Common myeloid progenitor, CD34-positive (primary cell): ENCODE results near the gene CIB4.
A peak's percentile ranks its signal among the peaks of the same experiment; 100 is the strongest.

Source experiments
- CTCF ChIA-PET: fragments of 350-600 bp; sonication (Branson Sonifier 250); formaldehyde crosslinking; loops from one replicate; lab custom pipeline; 2021; ENCODE audit warnings: antibody characterized with exemption; lab: Charles Lee
- POLR2A ChIA-PET: fragments of 350-600 bp; sonication (Branson Sonifier 250); formaldehyde crosslinking; loops from one replicate; lab custom pipeline; 2021; ENCODE audit warnings: antibody characterized with exemption; lab: Charles Lee
- DNase-seq, 3 donors: peaks; one replicate each; pipeline versions ENCODE4 v3.0.0 to v3.0.0-alpha.2; 2013
- H3K27ac ChIP-seq, 2 experiments: 1 replicate in 1 of 2; 2 replicates in 1 of 2; pipeline ENCODE4 v1.7.0; 2013; ENCODE audit warnings: inconsistent platforms in 2 of 2, low read length in 2 of 2, mild to moderate bottlenecking in 2 of 2, low read depth in 1 of 2, moderate library complexity in 1 of 2; ENCODE audit not compliant: severe bottlenecking in 2 of 2, insufficient read depth in 1 of 2, poor library complexity in 1 of 2
- H3K27me3 ChIP-seq, 5 experiments: replicated peaks in 2 of 5; 1 replicate in 3 of 5; 2 replicates in 2 of 5; pipeline versions ENCODE4 v1.6.1 to v1.7.0; 2013; ENCODE audit warnings: low read length in 4 of 5, mild to moderate bottlenecking in 2 of 5, moderate library complexity in 2 of 5, inconsistent platforms in 1 of 5; ENCODE audit not compliant: insufficient read depth in 5 of 5, control insufficient read depth in 4 of 5
- H3K36me3 ChIP-seq, 4 experiments: 1 replicate in 2 of 4; 2 replicates in 2 of 4; pipeline versions ENCODE4 v1.6.1 to v1.7.0; 2013; ENCODE audit warnings: low read length in 3 of 4, control low read depth in 1 of 4, mild to moderate bottlenecking in 1 of 4; ENCODE audit not compliant: control insufficient read depth in 4 of 4, insufficient read depth in 4 of 4
- H3K4me1 ChIP-seq, 4 experiments: 1 replicate in 3 of 4; 2 replicates in 1 of 4; pipeline versions ENCODE4 v1.6.1 to v1.7.1; 2013; ENCODE audit warnings: low read length in 3 of 4, mild to moderate bottlenecking in 3 of 4, control low read depth in 1 of 4, inconsistent platforms in 1 of 4, moderate library complexity in 1 of 4; ENCODE audit not compliant: control insufficient read depth in 4 of 4, insufficient read depth in 4 of 4; ENCODE audit errors: control extremely low read depth in 1 of 4
- H3K4me3 ChIP-seq, 7 experiments: 1 replicate in 4 of 7; 2 replicates in 3 of 7; pipeline versions ENCODE4 v1.5.1 to v1.7.0; 2013; ENCODE audit warnings: mild to moderate bottlenecking in 7 of 7, low read length in 6 of 7, moderate library complexity in 6 of 7, inconsistent platforms in 2 of 7, low read depth in 2 of 7, control low read depth in 1 of 7; ENCODE audit not compliant: insufficient read depth in 4 of 7, control insufficient read depth in 1 of 7; ENCODE audit errors: extremely low read depth in 1 of 7
- H3K9me3 ChIP-seq, 5 experiments: 1 replicate in 4 of 5; 2 replicates in 1 of 5; pipeline versions ENCODE4 v1.6.1 to v1.7.1; 2013; ENCODE audit warnings: low read length in 4 of 5, mild to moderate bottlenecking in 2 of 5, inconsistent platforms in 1 of 5, low read depth in 1 of 5, moderate library complexity in 1 of 5; ENCODE audit not compliant: control insufficient read depth in 4 of 5, insufficient read depth in 2 of 5; ENCODE audit errors: control extremely low read depth in 1 of 5
- WGBS: methylation state at CpG from one replicate; pipeline ENCODE4 v1.1.5; 2013; ENCODE audit not compliant: insufficient coverage; 5-methylcytosine and 5-hydroxymethylcytosine counted together

CIB4 gene

GRCh38 chr2:26608557-26608956 lies 32.6 kb downstream of the CIB4 start:
- CTCF ChIA-PET: interaction anchor here (7.1 kb wide), 1 partner anchor 138 kb away, joined by 82 read pairs; no protein-coding TSS in a partner anchor
- H3K27me3 ChIP-seq: peaks cover 0 to 22% (median 2%) of the 10 kb centered on the region in 5 experiments
- no peaks in the 10 kb centered on the region for H3K9me3 ChIP-seq
- no peak overlapping the region for H3K27ac ChIP-seq
- POLR2A ChIA-PET: no interaction called here
- no peaks in the 10 kb centered on the region for H3K36me3 ChIP-seq
- H3K4me1 ChIP-seq: peaks cover 0 to 2% (median 0%) of the 10 kb centered on the region in 4 experiments
- no peak overlapping the region for H3K4me3 ChIP-seq
- WGBS: 66% methylated on average over 5 of the region's 8 CpGs
- DNase-seq: peak in 1 of 3 donors; percentile 18

GRCh38 chr2:26607698-26608097 lies 33.5 kb downstream of the CIB4 start:
- ChIA-PET POLR2A (no interaction called here), CTCF (interaction anchor here (1.7 to 7.1 kb wide), 7 partner anchors 8 to 139 kb away, joined by 4 to 82 read pairs (median 10); no protein-coding TSS in a partner anchor)
- 91% methylated on average over 8 of the region's 8 CpGs for WGBS
- Histone ChIP-seq H3K4me3 (no peak overlapping the region), H3K27ac (no peak overlapping the region), H3K36me3 (no peaks in the 10 kb centered on the region), H3K27me3 (peaks cover 0 to 22% (median 2%) of the 10 kb centered on the region in 5 experiments), H3K4me1 (peaks cover 0 to 2% (median 0%) of the 10 kb centered on the region in 4 experiments), H3K9me3 (no peaks in the 10 kb centered on the region)
- DNase-seq: no peak

DNA sequence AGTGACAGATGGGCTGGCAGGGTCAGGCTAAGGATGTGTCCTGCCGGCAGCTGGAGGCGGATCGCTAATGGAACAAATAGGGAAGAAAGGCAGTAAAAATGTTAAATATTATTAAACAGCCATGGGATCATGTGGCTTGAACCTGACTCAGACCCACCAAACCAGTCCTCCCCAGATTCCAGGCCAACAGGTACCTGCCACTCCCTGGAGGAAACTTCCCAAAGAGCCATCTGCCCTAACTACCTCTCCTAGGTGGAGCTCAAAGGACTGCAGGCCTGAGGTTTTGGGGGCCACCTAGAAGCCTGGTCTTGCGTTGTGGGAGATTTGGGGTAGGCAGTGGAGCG lies 34.3 kb downstream of the CIB4 start:
- H3K9me3 ChIP-seq: no peaks in the 10 kb centered on the region
- DNase-seq: no peak
- ChIA-PET POLR2A (no interaction called here), CTCF (interaction anchor here (0.8 to 7.1 kb wide), 12 partner anchors 9 to 140 kb away, joined by 3 to 82 read pairs (median 8); no protein-coding TSS in a partner anchor)
- no peak overlapping the region for H3K4me3 ChIP-seq
- no CpG with 5 or more reads among the region's 5 CpGs for whole genome bisulfite sequencing
- H3K27me3 ChIP-seq: peaks cover 0 to 22% (median 2%) of the 10 kb centered on the region in 5 experiments
- H3K36me3 ChIP-seq: no peaks in the 10 kb centered on the region
- H3K27ac ChIP-seq: no peak overlapping the region
- H3K4me1 ChIP-seq: peaks cover 0 to 2% (median 0%) of the 10 kb centered on the region in 4 experiments

- Histone ChIP-seq H3K4me1 (peaks cover 0 to 2% (median 0%) of the 10 kb centered on the region in 4 experiments), H3K27ac (no peak overlapping the region), H3K4me3 (no peak overlapping the region), H3K27me3 (peaks cover 0 to 22% (median 2%) of the 10 kb centered on the region in 5 experiments), H3K9me3 (no peaks in the 10 kb centered on the region), H3K36me3 (no peaks in the 10 kb centered on the region)
- CTCF ChIA-PET: interaction anchor here (0.8 to 7.1 kb wide), 17 partner anchors 9 to 146 kb away, joined by 3 to 82 read pairs (median 6); no protein-coding TSS in a partner anchor
- WGBS: 86% methylated on average over 15 of the region's 18 CpGs
- DNase-seq: no peak
- POLR2A ChIA-PET: no interaction called here
Measured at GRCh38 chr2:26605999-26606846, 34.9 kb downstream of the CIB4 start.

GRCh38 chr2:26605195-26605998 lies 35.8 kb downstream of the CIB4 start:
- Histone ChIP-seq H3K9me3 (no peaks in the 10 kb centered on the region), H3K27me3 (peaks cover 0 to 23% (median 2%) of the 10 kb centered on the region in 5 experiments), H3K4me1 (peaks cover 0 to 2% (median 0%) of the 10 kb centered on the region in 4 experiments), H3K4me3 (no peak overlapping the region), H3K27ac (no peak overlapping the region), H3K36me3 (no peaks in the 10 kb centered on the region)
- ChIA-PET CTCF (interaction anchor here (0.9 to 7.1 kb wide), 19 partner anchors 8 to 147 kb away, joined by 3 to 82 read pairs (median 6); no protein-coding TSS in a partner anchor), POLR2A (no interaction called here)
- peak; percentile 40 to 63 (median 52) for DNase-seq
- WGBS: 36% methylated on average over 5 of the region's 13 CpGs

DNA sequence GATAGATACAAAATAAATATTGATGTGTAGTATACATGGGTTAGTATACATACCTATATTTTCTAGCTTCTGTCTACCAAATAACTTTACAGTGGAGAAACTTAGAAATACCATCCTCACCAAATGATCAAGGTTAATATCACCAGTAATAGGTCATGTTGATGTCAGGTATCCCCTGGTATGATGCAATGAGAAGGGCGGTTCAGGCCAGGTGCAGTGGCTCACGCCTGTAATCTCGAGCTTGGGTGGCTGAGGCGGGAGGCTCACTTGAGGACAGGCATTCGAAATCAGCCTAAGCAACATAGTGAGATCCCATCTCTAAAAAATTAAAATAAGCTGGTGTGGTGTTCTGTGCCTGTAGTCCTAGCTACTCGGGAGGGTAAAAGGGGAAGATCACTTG lies 38.6 kb downstream of the CIB4 start:
- Histone ChIP-seq H3K9me3 (no peaks in the 10 kb centered on the region), H3K4me3 (no peak overlapping the region), H3K27me3 (peaks cover 0 to 24% (median 2%) of the 10 kb centered on the region in 5 experiments), H3K4me1 (peaks cover 3 to 10% (median 8%) of the 10 kb centered on the region in 4 experiments), H3K36me3 (no peaks in the 10 kb centered on the region), H3K27ac (no peak overlapping the region)
- ChIA-PET POLR2A (no interaction called here), CTCF (interaction anchor here (1.2 to 7.1 kb wide), 4 partner anchors 12 to 144 kb away, joined by 3 to 82 read pairs (median 4); no protein-coding TSS in a partner anchor)
- 91% methylated on average over 4 of the region's 6 CpGs for WGBS
- DNase-seq: no peak
